HCT116 (cell line): ENCODE measurements around the gene GABRP. TPM values are rescaled to one million over a fixed set of nuclear protein-coding genes. Genes with fewer than 3 reads are reported as not detected.

Experiments used
- ATAC-seq: fragments of 200-7000 bp; cut with Tn5 transposase; 2 replicates; pipeline ENCODE4 v1.9.1; 2020; ENCODE audit warnings: mild to moderate bottlenecking, moderate library complexity
- BruUV-seq: library from RNA; stranded (reverse); fragments of 400-500 nt; replicated peaks from 2 replicates; lab custom pipeline; 2021; lab: Mats Ljungman, UMichigan
- CTCF ChIA-PET: fragments of 300-600 bp; sonication (Branson Sonifier 250); formaldehyde crosslinking; loops from one replicate; lab custom pipeline; 2021; ENCODE audit warnings: antibody characterized with exemption; lab: Charles Lee
- POLR2A ChIA-PET: fragments of 300-600, 350-600 bp; sonication (Branson Sonifier 250); formaldehyde crosslinking; loops from one replicate; lab custom pipeline; 2021; ENCODE audit warnings: antibody characterized with exemption; lab: Charles Lee
- RAD21 ChIA-PET, 2 experiments: fragments of 300-600 bp; sonication (Branson Sonifier 250); formaldehyde crosslinking; loops; one replicate each; lab custom pipeline; 2023; ENCODE audit warnings: low total read pairs in 2 of 2; ENCODE audit not compliant: uncharacterized antibody in 2 of 2, unreplicated experiment in 2 of 2, low non-redundant PET in 1 of 2; lab: Charles Lee
- DNase-seq: peaks from one replicate; pipeline ENCODE4 v3.0.0-alpha.2; 2010; ENCODE audit warnings: low read depth, low spot score
- H2AFZ ChIP-seq: fragments of 200-600 bp; shearing (Covaris generic), sonication (generic); 2 replicates; pipeline ENCODE4 v1.6.1; 2017; ENCODE audit warnings: low read depth, mixed run types, mixed read lengths, antibody characterized with exemption, low read length; ENCODE audit not compliant: poor library complexity, severe bottlenecking
- H3K27ac ChIP-seq: 2 replicates; pipeline ENCODE4 v1.5.1; 2012; ENCODE audit warnings: low read depth, low read length
- H3K27me3 ChIP-seq: fragments of 200-600 bp; sonication (generic); 2 replicates; pipeline ENCODE4 v1.6.1; 2016; ENCODE audit warnings: mixed run types, low read length, mixed read lengths; ENCODE audit not compliant: insufficient read depth
- H3K36me3 ChIP-seq, 2 experiments: fragments of 200-500 bp in 1 of 2; fragments of 200-600 bp in 1 of 2; sonication (Bioruptor generic) in 1 of 2; sonication (generic) in 1 of 2; 2 replicates each; pipeline versions ENCODE4 v1.5.1 to v1.6.1; 2014 to 2016; ENCODE audit warnings: low read length in 2 of 2, inconsistent platforms in 1 of 2, mixed read lengths in 1 of 2, mixed run types in 1 of 2; ENCODE audit not compliant: insufficient read depth in 2 of 2, control insufficient read depth in 1 of 2
- H3K4me1 ChIP-seq, 2 experiments: fragments of 200-600 bp in 1 of 2; sonication (generic) in 1 of 2; 2 replicates each; pipeline versions ENCODE4 v1.5.1 to v1.6.1; 2012 to 2017; ENCODE audit warnings: low read length in 2 of 2, inconsistent platforms in 1 of 2, mild to moderate bottlenecking in 1 of 2, mixed read lengths in 1 of 2, mixed run types in 1 of 2, moderate library complexity in 1 of 2; ENCODE audit not compliant: insufficient read depth in 2 of 2, control insufficient read depth in 1 of 2
- H3K4me2 ChIP-seq: fragments of 200-600 bp; sonication (generic); 2 replicates; pipeline ENCODE4 v1.6.1; 2017; ENCODE audit warnings: mixed run types, low read length, mixed read lengths
- H3K4me3 ChIP-seq, 2 experiments: fragments of 200-600 bp in 1 of 2; sonication (generic) in 1 of 2; replicated peaks in 1 of 2; 2 replicates each; pipeline ENCODE4 v1.5.1; 2011 to 2016; ENCODE audit warnings: low read length in 2 of 2, control low read depth in 1 of 2, low read depth in 1 of 2, mild to moderate bottlenecking in 1 of 2, mixed read lengths in 1 of 2, mixed run types in 1 of 2
- H3K79me2 ChIP-seq: fragments of 200-600 bp; sonication (generic); 2 replicates; pipeline ENCODE4 v1.6.1; 2017; ENCODE audit warnings: mild to moderate bottlenecking, mixed run types, low read length, moderate library complexity, mixed read lengths; ENCODE audit not compliant: insufficient read depth
- H3K9ac ChIP-seq: fragments of 200-600 bp; sonication (generic); 2 replicates; pipeline ENCODE4 v1.6.1; 2016; ENCODE audit warnings: low read length, mixed read lengths
- H3K9me2 ChIP-seq: fragments of 200-600 bp; sonication (generic), shearing (Covaris generic); 2 replicates; pipeline ENCODE4 v1.6.1; 2017; ENCODE audit warnings: mixed run types, mild to moderate bottlenecking, moderate library complexity; ENCODE audit not compliant: insufficient read depth
- H3K9me3 ChIP-seq, 2 experiments: fragments of 200-500 bp in 1 of 2; fragments of 200-600 bp in 1 of 2; sonication (Bioruptor generic) in 1 of 2; sonication (generic) in 1 of 2; 2 replicates each; pipeline ENCODE4 v1.6.1; 2014 to 2017; ENCODE audit warnings: low read length in 2 of 2, mixed read lengths in 2 of 2, inconsistent platforms in 1 of 2, low read depth in 1 of 2, mild to moderate bottlenecking in 1 of 2, mixed run types in 1 of 2, moderate library complexity in 1 of 2; ENCODE audit not compliant: control insufficient read depth in 1 of 2, insufficient read depth in 1 of 2
- H4K20me1 ChIP-seq: fragments of 200-600 bp; sonication (generic), shearing (Covaris generic); 2 replicates; pipeline ENCODE4 v1.6.1; 2017; ENCODE audit warnings: mixed run types, mild to moderate bottlenecking, moderate library complexity; ENCODE audit not compliant: insufficient read depth
- EGR1 ChIP-seq: IDR thresholded peaks from 2 replicates; pipeline ENCODE4 v1.6.1; 2012; ENCODE audit warnings: low read depth
- ELF1 ChIP-seq: IDR thresholded peaks from 2 replicates; pipeline ENCODE4 v1.6.1; 2012; ENCODE audit warnings: low read depth, borderline replicate concordance
- JUND ChIP-seq: IDR thresholded peaks from 2 replicates; pipeline ENCODE4 v1.6.1; 2012
- MAX ChIP-seq: IDR thresholded peaks from 2 replicates; pipeline ENCODE4 v1.6.1; 2012
- POLR2A ChIP-seq: IDR thresholded peaks from 2 replicates; pipeline ENCODE4 v1.7.0; 2011; ENCODE audit warnings: borderline replicate concordance; ENCODE audit not compliant: insufficient read depth, insufficient read length; ENCODE audit errors: extremely low read depth
- RAD21 ChIP-seq: IDR thresholded peaks from 2 replicates; pipeline ENCODE4 v1.6.1; 2012; ENCODE audit warnings: low read depth, mild to moderate bottlenecking
- REST ChIP-seq: IDR thresholded peaks from 2 replicates; pipeline ENCODE4 v1.6.1; 2012; ENCODE audit warnings: low read depth
- SIN3A ChIP-seq: IDR thresholded peaks from 2 replicates; pipeline ENCODE4 v1.6.1; 2012; ENCODE audit warnings: low read depth
- SRF ChIP-seq: IDR thresholded peaks from 2 replicates; pipeline ENCODE4 v1.6.1; 2012; ENCODE audit warnings: low read depth
- YY1 ChIP-seq: IDR thresholded peaks from 2 replicates; pipeline ENCODE4 v1.6.1; 2011; ENCODE audit warnings: low read length, low read depth, moderate library complexity, mild to moderate bottlenecking; ENCODE audit not compliant: insufficient replicate concordance; ENCODE audit errors: extremely low read depth
- ZFX ChIP-seq: fragments of 450-650 bp; IDR thresholded peaks from 2 replicates; pipeline ENCODE4 v1.6.1; 2017
- intact Hi-C: fragments of 100-400 bp; cut with micrococcal nuclease; formaldehyde crosslinking; loops from 2 replicates; pipeline ENCODE4 v1.10.0; 2022
- total RNA-seq: library from RNA; stranded (reverse); gene quantifications from one replicate; pipeline ENCODE4 v1.2.1, GENCODE V29; 2021; ENCODE audit not compliant: unreplicated experiment
- TF ChIP-seq, protein P1 (sequence below): IDR thresholded peaks from 2 replicates; pipeline ENCODE4 v1.6.1; 2011; ENCODE audit warnings: mild to moderate bottlenecking, low read length, moderate library complexity; ENCODE audit not compliant: insufficient replicate concordance; ENCODE audit errors: extremely low read depth

Gene GABRP
- total RNA-seq, 1 experiment from 2014 or later = not detected

- intact Hi-C loops = loop anchor here (10.0 kb wide), 3 partner anchors 147 to 1157 kb away; no protein-coding TSS in a partner anchor
- BruUV-seq = no TSS peak
These were observed 36.2 kb upstream of the GABRP start for GRCh38 chr5:170747357-170747756.

More at GRCh38 chr5:170747357-170747756, 36.2 kb upstream of the GABRP start:
- POLR2A ChIA-PET = no interaction called here
- Histone ChIP-seq H4K20me1 (no peaks in the 10 kb centered on the region), H2AFZ (no peak overlapping the region), H3K4me1 (peaks cover 0 to 10% of the 10 kb centered on the region in 2 experiments; a peak in 1 of 4 replicates), H3K9me2 (no peaks in the 10 kb centered on the region), H3K9me3 (no peaks in the 10 kb centered on the region), H3K36me3 (no peaks in the 10 kb centered on the region), H3K9ac (no peak overlapping the region), H3K4me2 (no peak overlapping the region), H3K27me3 (peaks cover 13% of the 10 kb centered on the region; the same call in 1 of the 2 replicates), H3K4me3 (no peak overlapping the region), H3K27ac (no peak overlapping the region), H3K79me2 (no peaks in the 10 kb centered on the region)
- no peak for TF ChIP-seq SRF
- TF ChIP-seq, protein P1, sequence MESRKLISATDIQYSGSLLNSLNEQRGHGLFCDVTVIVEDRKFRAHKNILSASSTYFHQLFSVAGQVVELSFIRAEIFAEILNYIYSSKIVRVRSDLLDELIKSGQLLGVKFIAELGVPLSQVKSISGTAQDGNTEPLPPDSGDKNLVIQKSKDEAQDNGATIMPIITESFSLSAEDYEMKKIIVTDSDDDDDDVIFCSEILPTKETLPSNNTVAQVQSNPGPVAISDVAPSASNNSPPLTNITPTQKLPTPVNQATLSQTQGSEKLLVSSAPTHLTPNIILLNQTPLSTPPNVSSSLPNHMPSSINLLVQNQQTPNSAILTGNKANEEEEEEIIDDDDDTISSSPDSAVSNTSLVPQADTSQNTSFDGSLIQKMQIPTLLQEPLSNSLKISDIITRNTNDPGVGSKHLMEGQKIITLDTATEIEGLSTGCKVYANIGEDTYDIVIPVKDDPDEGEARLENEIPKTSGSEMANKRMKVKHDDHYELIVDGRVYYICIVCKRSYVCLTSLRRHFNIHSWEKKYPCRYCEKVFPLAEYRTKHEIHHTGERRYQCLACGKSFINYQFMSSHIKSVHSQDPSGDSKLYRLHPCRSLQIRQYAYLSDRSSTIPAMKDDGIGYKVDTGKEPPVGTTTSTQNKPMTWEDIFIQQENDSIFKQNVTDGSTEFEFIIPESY = no peak
- no peak for TF ChIP-seq RAD21
- TF ChIP-seq MAX = no peak
- no peak for TF ChIP-seq JUND
- TF ChIP-seq ELF1 = no peak
- TF ChIP-seq POLR2A = no peak
- TF ChIP-seq ZFX = no peak
- TF ChIP-seq REST = no peak
- no peak for TF ChIP-seq EGR1
- no peak for TF ChIP-seq YY1
- TF ChIP-seq SIN3A = no peak
- DNase-seq = no peak
- no peak for ATAC-seq
- RAD21 ChIA-PET = no interaction called here
- CTCF ChIA-PET = interaction anchor here (9.5 kb wide), 1 partner anchor 44 kb away, joined by 113 read pairs; no protein-coding TSS in a partner anchor
